HepG2 (cell line): ENCODE results near the gene MPPE1. TPM values are rescaled to one million over a fixed set of nuclear protein-coding genes. Genes with fewer than 3 reads are reported as not detected.

Experiments
- ARNT ChIP-seq: fragments of 450-650 bp; IDR thresholded peaks from 2 replicates; pipeline ENCODE4 v1.6.1; 2017
- ATF5 ChIP-seq: sonication (generic); formaldehyde crosslinking; IDR thresholded peaks from 2 replicates; pipeline ENCODE4 v1.4.0; 2020; ENCODE audit warnings: mild to moderate bottlenecking, low read depth, missing genetic modification reagents
- CERS6 ChIP-seq: sonication (generic); formaldehyde crosslinking; IDR thresholded peaks from 2 replicates; pipeline ENCODE4 v1.5.0; 2020; ENCODE audit warnings: missing genetic modification reagents
- CHD4 ChIP-seq: fragments of 200-600 bp; sonication (generic); IDR thresholded peaks from 2 replicates; pipeline ENCODE4 v1.7.0; 2017; ENCODE audit warnings: mild to moderate bottlenecking, low read length, borderline replicate concordance
- CREM ChIP-seq, 2 experiments: sonication (generic) in 1 of 2; formaldehyde crosslinking in 1 of 2; IDR thresholded peaks; 2 replicates each; pipeline versions ENCODE4 v1.4.0 to v1.6.1; 2016 to 2020; ENCODE audit warnings: antibody characterized with exemption in 1 of 2, mild to moderate bottlenecking in 1 of 2, missing genetic modification reagents in 1 of 2
- E2F2 ChIP-seq: sonication (generic); formaldehyde crosslinking; IDR thresholded peaks from 2 replicates; pipeline ENCODE4 v1.4.0; 2020; ENCODE audit warnings: missing genetic modification reagents, borderline replicate concordance
- EZH2 ChIP-seq: conservative IDR thresholded peaks from 2 replicates; pipeline ENCODE4 v1.6.1; 2012; ENCODE audit warnings: mild to moderate bottlenecking, low read depth, low read length, moderate library complexity
- HNF4A ChIP-seq: sonication (generic); formaldehyde crosslinking; IDR thresholded peaks from 2 replicates; pipeline ENCODE4 v1.4.0; 2020; ENCODE audit warnings: missing genetic modification reagents
- MAFG ChIP-seq: sonication (generic); formaldehyde crosslinking; IDR thresholded peaks from 2 replicates; pipeline ENCODE4 v1.5.1; 2020; ENCODE audit warnings: mild to moderate bottlenecking, missing genetic modification reagents
- MAX ChIP-seq: IDR thresholded peaks from 2 replicates; pipeline ENCODE4 v1.6.1; 2012; ENCODE audit warnings: inconsistent platforms
- MNT ChIP-seq: fragments of 450-650 bp; IDR thresholded peaks from 2 replicates; pipeline ENCODE4 v1.6.1; 2016
- PHF5A ChIP-seq: IDR thresholded peaks from one replicate; pipeline ENCODE4 v1.6.1; 2018; ENCODE audit warnings: low read depth, missing genetic modification reagents; ENCODE audit not compliant: unreplicated experiment
- RFXANK ChIP-seq: IDR thresholded peaks from 2 replicates; pipeline ENCODE4 v1.6.1; 2016
- ZFX ChIP-seq: sonication (generic); formaldehyde crosslinking; IDR thresholded peaks from 2 replicates; pipeline ENCODE4 v1.4.0; 2020; ENCODE audit warnings: mild to moderate bottlenecking, low read depth, missing genetic modification reagents, moderate library complexity
- ZNF230 ChIP-seq: sonication (generic); formaldehyde crosslinking; IDR thresholded peaks from 2 replicates; pipeline ENCODE4 v1.4.0; 2020; ENCODE audit warnings: mild to moderate bottlenecking, missing genetic modification reagents
- ZNF317 ChIP-seq: sonication (generic); formaldehyde crosslinking; IDR thresholded peaks from 2 replicates; pipeline ENCODE4 v1.5.0; 2020; ENCODE audit warnings: mild to moderate bottlenecking, missing genetic modification reagents
- ZNF543 ChIP-seq: sonication (generic); formaldehyde crosslinking; IDR thresholded peaks from 2 replicates; pipeline ENCODE4 v1.4.0; 2020; ENCODE audit warnings: mild to moderate bottlenecking, missing genetic modification reagents
- ZNF670 ChIP-seq: sonication (generic); formaldehyde crosslinking; IDR thresholded peaks from 2 replicates; pipeline ENCODE4 v1.8.0; 2022; ENCODE audit warnings: mild to moderate bottlenecking, missing genetic modification reagents, borderline replicate concordance
- polyA plus RNA-seq, 8 experiments: library from polyadenylated mRNA; depleted of rRNA in 3 of 8; stranded (reverse) in 7 of 8; unstranded in 1 of 8; fragments of >200 nt; fragmentation: Illumina TruSeq in 4 of 8; extraction: Trizol in 4 of 8; gene quantifications; 2 replicates each; pipeline versions ENCODE4 v1.2.1 to v1.2.3, GENCODE V29; 2011 to 2016; ENCODE audit warnings: low read depth in 4 of 8, missing spikeins in 1 of 8, mixed read lengths in 1 of 8; ENCODE audit not compliant: insufficient read depth in 1 of 8
- total RNA-seq, 5 experiments: library from RNA; depleted of rRNA; stranded (reverse); fragments of >200 nt; fragmentation: Illumina TruSeq; extraction: Trizol; gene quantifications; 2 replicates each; pipeline ENCODE4 v1.2.3, GENCODE V29; 2016; ENCODE audit warnings: low read depth in 1 of 5
- TF ChIP-seq, protein P1 (sequence below): sonication (generic); formaldehyde crosslinking; IDR thresholded peaks from 2 replicates; pipeline ENCODE4 v1.5.1; 2020; ENCODE audit warnings: mild to moderate bottlenecking, missing genetic modification reagents, borderline replicate concordance

The MPPE1 gene
- total and polyA plus RNA-seq, 2 of the 13 experiments (the other 11 are each of a cell fraction or from before 2014, with no cell fraction given): 9.6 to 11.9 TPM

DNA sequence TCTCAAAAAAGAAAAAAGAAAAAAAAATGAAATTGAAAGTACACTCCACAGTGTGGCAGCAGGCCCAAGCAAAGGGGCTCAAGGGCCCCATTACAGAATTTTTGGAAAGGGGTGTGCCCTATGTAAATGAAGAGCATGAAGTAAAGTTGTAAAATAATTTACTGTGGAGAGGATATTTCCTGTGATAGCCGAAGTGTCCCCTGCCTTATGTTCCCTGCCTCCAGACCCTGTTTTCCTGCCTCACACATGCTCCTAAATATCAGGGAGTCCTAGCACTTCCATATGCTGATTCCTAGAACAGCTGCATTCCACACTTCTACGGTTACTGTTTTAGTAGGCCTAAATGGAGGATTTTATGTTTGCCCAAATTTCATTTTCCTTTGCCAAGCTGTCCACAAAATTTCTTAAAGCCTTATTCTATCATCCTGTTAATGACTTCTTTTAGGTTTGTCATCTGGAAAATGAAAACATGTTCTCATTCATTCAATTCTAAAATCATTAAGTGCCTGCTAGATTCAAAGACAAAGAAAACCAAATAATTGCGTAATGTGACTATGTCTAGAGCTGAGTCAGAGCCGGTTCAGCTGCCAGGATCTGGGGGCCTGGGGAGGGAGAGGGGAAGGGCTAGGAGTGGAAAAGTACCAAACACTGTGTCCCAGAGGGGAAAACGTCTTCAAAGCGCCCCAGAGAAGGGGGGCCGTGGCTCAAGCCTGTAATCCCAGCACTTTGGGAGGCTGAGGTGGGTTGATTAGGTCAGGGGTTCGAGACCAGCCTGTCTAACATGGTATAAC, 47.3 kb upstream of the MPPE1 start (continued):
- TF ChIP-seq, protein P1, sequence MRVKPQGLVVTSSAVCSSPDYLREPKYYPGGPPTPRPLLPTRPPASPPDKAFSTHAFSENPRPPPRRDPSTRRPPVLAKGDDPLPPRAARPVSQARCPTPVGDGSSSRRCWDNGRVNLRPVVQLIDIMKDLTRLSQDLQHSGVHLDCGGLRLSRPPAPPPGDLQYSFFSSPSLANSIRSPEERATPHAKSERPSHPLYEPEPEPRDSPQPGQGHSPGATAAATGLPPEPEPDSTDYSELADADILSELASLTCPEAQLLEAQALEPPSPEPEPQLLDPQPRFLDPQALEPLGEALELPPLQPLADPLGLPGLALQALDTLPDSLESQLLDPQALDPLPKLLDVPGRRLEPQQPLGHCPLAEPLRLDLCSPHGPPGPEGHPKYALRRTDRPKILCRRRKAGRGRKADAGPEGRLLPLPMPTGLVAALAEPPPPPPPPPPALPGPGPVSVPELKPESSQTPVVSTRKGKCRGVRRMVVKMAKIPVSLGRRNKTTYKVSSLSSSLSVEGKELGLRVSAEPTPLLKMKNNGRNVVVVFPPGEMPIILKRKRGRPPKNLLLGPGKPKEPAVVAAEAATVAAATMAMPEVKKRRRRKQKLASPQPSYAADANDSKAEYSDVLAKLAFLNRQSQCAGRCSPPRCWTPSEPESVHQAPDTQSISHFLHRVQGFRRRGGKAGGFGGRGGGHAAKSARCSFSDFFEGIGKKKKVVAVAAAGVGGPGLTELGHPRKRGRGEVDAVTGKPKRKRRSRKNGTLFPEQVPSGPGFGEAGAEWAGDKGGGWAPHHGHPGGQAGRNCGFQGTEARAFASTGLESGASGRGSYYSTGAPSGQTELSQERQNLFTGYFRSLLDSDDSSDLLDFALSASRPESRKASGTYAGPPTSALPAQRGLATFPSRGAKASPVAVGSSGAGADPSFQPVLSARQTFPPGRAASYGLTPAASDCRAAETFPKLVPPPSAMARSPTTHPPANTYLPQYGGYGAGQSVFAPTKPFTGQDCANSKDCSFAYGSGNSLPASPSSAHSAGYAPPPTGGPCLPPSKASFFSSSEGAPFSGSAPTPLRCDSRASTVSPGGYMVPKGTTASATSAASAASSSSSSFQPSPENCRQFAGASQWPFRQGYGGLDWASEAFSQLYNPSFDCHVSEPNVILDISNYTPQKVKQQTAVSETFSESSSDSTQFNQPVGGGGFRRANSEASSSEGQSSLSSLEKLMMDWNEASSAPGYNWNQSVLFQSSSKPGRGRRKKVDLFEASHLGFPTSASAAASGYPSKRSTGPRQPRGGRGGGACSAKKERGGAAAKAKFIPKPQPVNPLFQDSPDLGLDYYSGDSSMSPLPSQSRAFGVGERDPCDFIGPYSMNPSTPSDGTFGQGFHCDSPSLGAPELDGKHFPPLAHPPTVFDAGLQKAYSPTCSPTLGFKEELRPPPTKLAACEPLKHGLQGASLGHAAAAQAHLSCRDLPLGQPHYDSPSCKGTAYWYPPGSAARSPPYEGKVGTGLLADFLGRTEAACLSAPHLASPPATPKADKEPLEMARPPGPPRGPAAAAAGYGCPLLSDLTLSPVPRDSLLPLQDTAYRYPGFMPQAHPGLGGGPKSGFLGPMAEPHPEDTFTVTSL (CRISPR knock-in tag): peak; percentile 56; the same call in 1 of the 2 replicates
- TF ChIP-seq PHF5A (CRISPR knock-in tag) (no peak), ATF5 (CRISPR knock-in tag) (no peak), ZNF670 (CRISPR knock-in tag) (no peak), CHD4 (0 out of 2 replicates have a peak, but pooled peaks have one; percentile 63), ARNT (no peak), MNT (no peak), ZFX (CRISPR knock-in tag) (peak; percentile 29; the same call in 1 of the 2 replicates), ZNF543 (CRISPR knock-in tag) (no peak), MAFG (no peak), RFXANK (CRISPR knock-in tag) (no peak), ZNF230 (CRISPR knock-in tag) (no peak), E2F2 (no peak), EZH2 (no peak), ZNF317 (CRISPR knock-in tag) (no peak), CERS6 (CRISPR knock-in tag) (no peak), MAX (0 out of 2 replicates have a peak, but pooled peaks have one; percentile 16), CREM (IDR thresholded peaks at IDR 0.05) (peak; percentile 41; the same call in 1 of the 2 replicates), CREM (CRISPR knock-in tag; IDR thresholded peaks at IDR 0.05) (no peak), HNF4A (CRISPR knock-in tag) (0 out of 2 replicates have a peak, but pooled peaks have one; percentile 20)
